Femur (tissue), 1 donor: ENCODE results near the gene EIF1AD.
"Not testable (repeated sequence)": the region's sequence is repeated elsewhere in the genome, so short reads cannot be mapped to it uniquely, and the experiment has no call there.

Source experiments
- DNase-seq: peaks from one replicate; pipeline ENCODE4 v3.0.0-alpha.2; 2017

Gene EIF1AD

GRCh38 chr11:66020618-66021357 is 18.8 kb upstream of the EIF1AD start:
- peak; percentile 49 for DNase-seq

DNA sequence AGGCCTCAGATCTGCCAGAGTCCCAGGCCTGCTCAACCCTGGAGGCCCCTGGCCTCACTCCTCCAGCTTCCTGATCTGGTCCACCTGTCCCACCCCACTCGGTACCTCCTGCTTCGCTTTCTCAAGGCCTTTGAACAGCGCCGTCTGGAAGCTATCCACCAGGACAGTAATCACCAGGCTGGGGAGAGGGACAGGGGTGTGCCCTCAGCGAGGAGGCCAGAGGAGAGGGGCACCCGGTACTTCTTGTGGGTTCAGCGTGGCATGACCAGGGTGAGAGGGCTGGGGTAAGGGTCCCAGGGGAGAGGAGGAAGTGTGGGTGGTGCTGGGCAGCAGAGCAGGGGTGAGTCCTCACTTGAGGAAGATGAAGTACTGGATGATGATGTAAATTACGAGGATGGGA is 18.3 kb upstream of the EIF1AD start:
- no peak for DNase-seq

DNA sequence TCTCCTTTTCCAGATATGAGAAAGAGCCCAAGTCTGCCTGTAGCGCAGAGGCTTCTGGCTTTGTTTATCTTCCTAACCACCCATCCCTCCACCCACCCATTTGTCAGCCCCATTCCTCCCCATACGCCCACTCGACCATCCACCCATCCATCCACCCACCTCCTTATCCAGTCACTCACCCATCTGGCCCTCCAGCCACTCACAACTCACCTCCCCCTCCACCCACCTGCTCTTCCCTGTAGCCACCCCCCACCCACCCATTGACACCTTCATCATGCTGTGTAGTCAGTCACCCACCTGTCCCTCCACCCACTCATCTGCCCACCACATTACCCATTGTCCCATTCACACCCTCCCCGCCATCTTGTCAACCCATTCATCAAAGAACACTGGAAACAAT is 15.4 kb upstream of the EIF1AD start:
- DNase-seq: no peak

DNA sequence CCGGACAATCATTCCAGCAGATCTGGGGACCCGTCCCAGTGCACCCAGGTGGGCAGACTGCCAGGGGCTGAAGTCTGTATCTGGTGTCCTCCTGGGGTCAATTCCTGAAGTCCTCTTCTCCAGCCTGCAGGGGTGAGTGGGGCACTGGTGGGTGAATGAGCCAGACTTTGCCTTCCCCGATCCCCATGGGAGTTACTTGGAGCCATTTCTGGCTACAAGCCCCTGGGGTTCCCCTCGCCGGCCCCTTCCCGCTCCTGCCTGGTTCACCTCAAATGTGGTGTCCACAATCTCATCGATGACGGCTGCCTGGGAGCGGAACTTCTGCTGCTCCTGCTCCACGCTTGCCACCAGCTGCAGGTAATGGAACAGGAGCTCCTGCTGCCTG is 14.8 kb upstream of the EIF1AD start:
- DNase-seq: no peak

- DNase-seq: no peak
These were observed 14.2 kb upstream of the EIF1AD start for GRCh38 chr11:66015936-66016792.

- no peak for DNase-seq
These were observed 13.5 kb upstream of the EIF1AD start for GRCh38 chr11:66015454-66015881.

- DNase-seq: no peak
These were observed 13.0 kb upstream of the EIF1AD start for GRCh38 chr11:66014804-66015453.

GRCh38 chr11:66013762-66014100 is 11.8 kb upstream of the EIF1AD start:
- DNase-seq: no peak

GRCh38 chr11:66012946-66013761 is 11.2 kb upstream of the EIF1AD start:
- no peak for DNase-seq

GRCh38 chr11:66012371-66012945 is 10.5 kb upstream of the EIF1AD start:
- no peak for DNase-seq

DNA sequence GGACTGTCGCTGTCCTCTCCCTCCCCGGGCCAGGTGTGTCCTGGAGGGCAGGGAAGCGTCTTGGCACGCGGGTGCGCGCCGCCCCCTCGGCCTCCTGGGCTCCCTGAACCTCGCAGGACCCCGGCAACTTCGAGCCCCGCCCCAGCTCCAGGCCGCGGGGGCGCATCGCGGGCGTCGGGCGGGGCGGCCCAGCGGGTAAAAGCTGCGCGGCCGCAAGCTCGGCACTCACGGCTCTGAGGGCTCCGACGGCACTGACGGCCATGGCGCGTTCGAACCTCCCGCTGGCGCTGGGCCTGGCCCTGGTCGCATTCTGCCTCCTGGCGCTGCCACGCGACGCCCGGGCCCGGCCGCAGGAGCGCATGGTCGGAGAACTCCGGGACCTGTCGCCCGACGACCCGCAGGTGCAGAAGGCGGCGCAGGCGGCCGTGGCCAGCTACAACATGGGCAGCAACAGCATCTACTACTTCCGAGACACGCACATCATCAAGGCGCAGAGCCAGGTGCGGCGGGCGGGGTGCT is 9.9 kb upstream of the EIF1AD start, which contains the start of gene CST6:
Gene CST6 (plus strand): TSS at position 224 of the 519 bp plus-strand sequence. CDS start 37 bp downstream, at position 261.
- DNase-seq: no peak

GRCh38 chr11:66011239-66011784 is 9.4 kb upstream of the EIF1AD start:
- no peak for DNase-seq

DNA sequence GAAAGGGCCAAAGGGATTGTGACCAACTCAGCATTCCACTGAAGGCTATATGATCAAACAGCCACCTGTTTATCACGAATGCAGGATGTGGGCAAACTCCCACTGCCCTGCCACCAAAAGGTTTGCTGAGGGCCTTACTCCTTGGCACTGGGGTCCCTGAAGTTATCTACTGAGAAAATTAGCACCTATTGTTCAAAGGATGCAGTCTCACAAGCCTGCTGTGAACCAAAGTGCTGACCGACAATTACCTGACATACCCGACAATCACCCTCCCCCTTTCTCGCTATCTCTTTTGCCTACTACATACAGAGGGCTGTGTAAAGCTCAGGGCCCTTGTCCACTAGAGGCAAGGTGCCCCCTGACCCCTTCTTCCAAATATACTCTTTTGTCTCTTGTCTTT is 8.1 kb upstream of the EIF1AD start:
- DNase-seq: not testable (repeated sequence)

GRCh38 chr11:66008468-66009101 is 6.6 kb upstream of the EIF1AD start:
- DNase-seq: no peak

DNA sequence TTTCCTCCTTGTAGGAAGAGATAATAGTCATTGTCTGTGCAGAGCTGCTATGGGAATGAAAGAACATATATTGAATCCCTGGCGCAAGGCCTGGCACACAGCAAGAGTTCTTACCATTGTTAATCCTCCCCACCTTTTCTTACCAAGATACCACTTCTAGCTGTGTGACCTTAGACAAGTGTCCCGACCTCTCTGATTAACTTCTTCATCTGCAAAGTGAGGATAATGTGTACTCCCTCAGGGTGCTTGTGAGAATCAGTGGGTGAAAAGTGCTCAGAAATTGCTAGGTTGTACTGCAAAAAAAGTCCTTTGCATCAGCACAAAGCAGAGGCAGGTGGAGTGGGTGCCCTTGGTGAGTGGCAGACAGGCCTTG is 6.1 kb upstream of the EIF1AD start:
- no peak for DNase-seq

GRCh38 chr11:66007201-66007634 is 5.3 kb upstream of the EIF1AD start:
- no peak for DNase-seq

DNA sequence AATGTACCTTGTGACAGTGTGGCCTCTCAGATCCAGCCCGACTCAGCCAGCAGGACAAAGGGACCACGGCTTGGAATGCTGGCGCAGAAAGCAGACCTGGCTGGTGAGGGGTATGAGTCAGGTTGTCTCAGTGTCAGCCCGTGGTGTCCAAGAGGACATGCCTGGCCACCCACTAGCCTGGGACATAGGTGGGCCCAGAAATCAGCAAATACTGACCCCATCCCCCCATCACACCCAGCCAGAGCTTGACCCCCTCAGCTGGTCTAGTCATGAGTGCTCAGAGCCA is 4.9 kb upstream of the EIF1AD start:
- DNase-seq: no peak

GRCh38 chr11:66006134-66006890 is 4.4 kb upstream of the EIF1AD start:
- DNase-seq: no peak

GRCh38 chr11:66004186-66004585 is 2.2 kb upstream of the EIF1AD start:
- DNase-seq: no peak

GRCh38 chr11:66003291-66003690 is 1.3 kb upstream of the EIF1AD start:
- no peak for DNase-seq
